ENCODE measurements around the gene GSN. TPM values are rescaled to one million over a fixed set of nuclear protein-coding genes. Genes with fewer than 3 reads are reported as not detected.
A peak's percentile ranks its signal among the peaks of the same experiment; 100 is the strongest.

Gene GSN
- polyA plus RNA-seq, 1 of the 3 experiments (the other 2 are of a cell fraction) = 168 TPM

GRCh38 chr9:121275781-121276658 is 8.1 kb downstream of the GSN start (continued):
- no peak for TF ChIP-seq CTCF (IDR thresholded peaks at IDR 0.05)
- no peak for TF ChIP-seq RFX5 (IDR thresholded peaks at IDR 0.05; ENCODE audit: low read length)
- 0 out of 2 replicates have a peak, but pooled peaks have one; percentile 16 for TF ChIP-seq TCF12 (IDR thresholded peaks at IDR 0.05)
- TF ChIP-seq FOXJ3 (CRISPR knock-in tag; IDR thresholded peaks at IDR 0.05) = no peak
- TF ChIP-seq PBX3 (IDR thresholded peaks at IDR 0.05) = 0 out of 2 replicates have a peak, but pooled peaks have one; percentile 36
- TF ChIP-seq TEAD4 (IDR thresholded peaks at IDR 0.05; ENCODE audit: borderline replicate concordance, insufficient read depth) = peak; percentile 13; the same call in 1 of the 2 replicates
- no peak for TF ChIP-seq YY1 (IDR thresholded peaks at IDR 0.05; ENCODE audit: low read depth)
- no peak for TF ChIP-seq GABPA (IDR thresholded peaks at IDR 0.05; ENCODE audit: low read depth)
- no peak for TF ChIP-seq IRF3 (IDR thresholded peaks at IDR 0.05; ENCODE audit: low read depth, low read length)
- TF ChIP-seq ELF1 (IDR thresholded peaks at IDR 0.05) = no peak
- TF ChIP-seq MEF2A (IDR thresholded peaks at IDR 0.05; ENCODE audit: borderline replicate concordance, low read depth) = no peak
- TF ChIP-seq NRF1 (IDR thresholded peaks at IDR 0.05; ENCODE audit: low read depth, low read length) = no peak
- TF ChIP-seq JUND (IDR thresholded peaks at IDR 0.05) = no peak
- no peak for TF ChIP-seq FOXM1 (IDR thresholded peaks at IDR 0.05; ENCODE audit: low read depth)
- no peak for TF ChIP-seq TAF1 (IDR thresholded peaks at IDR 0.05; ENCODE audit: borderline replicate concordance, low read depth, low read length)
- no peak for TF ChIP-seq USF1 (IDR thresholded peaks at IDR 0.05; ENCODE audit: borderline replicate concordance, low read depth)
- TF ChIP-seq USF2 (IDR thresholded peaks at IDR 0.05; ENCODE audit: borderline replicate concordance, low read depth, low read length) = no peak
- peak; percentile 30; the same call in 1 of the 2 replicates for TF ChIP-seq FOSL2 (IDR thresholded peaks at IDR 0.05; ENCODE audit: borderline replicate concordance, low read depth)
- TF ChIP-seq NFIC (IDR thresholded peaks at IDR 0.05; ENCODE audit: borderline replicate concordance) = no peak
- no peak for TF ChIP-seq ZBTB33 (IDR thresholded peaks at IDR 0.05; ENCODE audit: borderline replicate concordance, low read depth)
- no peak for TF ChIP-seq CHD2 (IDR thresholded peaks at IDR 0.05; ENCODE audit: low read length, partially characterized antibody)
